ENCODE results near the gene DNAJC10. TPM values are rescaled to one million over a fixed set of nuclear protein-coding genes. Genes with fewer than 3 reads are reported as not detected.

The DNAJC10 gene
- total RNA-seq, 1 donor from 2014 or later = 26.0 TPM

GRCh38 chr2:182724656-182725055, 8.6 kb downstream of the DNAJC10 start:
- Histone ChIP-seq H3K4me3 (no peak overlapping the region), H3K9me3 (no peaks in the 10 kb centered on the region), H3K27me3 (no peaks in the 10 kb centered on the region), H3K36me3 (peaks cover 7 to 67% of the 10 kb centered on the region in 2 donors), H3K27ac (no peak overlapping the region), H3K4me1 (no peaks in the 10 kb centered on the region)
- DNase-seq (ENCODE audit: low spot score in 2 of 2) = no peak
- intact Hi-C loops (cut with DNase I) = no loop called here
- TF ChIP-seq CTCF (IDR thresholded peaks at IDR 0.05) = no peak

- Histone ChIP-seq H3K27ac (no peak overlapping the region), H3K9me3 (no peaks in the 10 kb centered on the region), H3K36me3 (peaks cover 7 to 57% of the 10 kb centered on the region in 2 donors), H3K4me1 (no peaks in the 10 kb centered on the region), H3K27me3 (no peaks in the 10 kb centered on the region), H3K4me3 (no peak overlapping the region)
- intact Hi-C loops (cut with DNase I) = no loop called here
- DNase-seq (ENCODE audit: low spot score in 2 of 2) = no peak
- TF ChIP-seq CTCF (IDR thresholded peaks at IDR 0.05) = no peak
Observed at GRCh38 chr2:182726473-182726872, 10.4 kb downstream of the DNAJC10 start.

GRCh38 chr2:182728014-182728413, 12.0 kb downstream of the DNAJC10 start:
- Histone ChIP-seq H3K27me3 (no peaks in the 10 kb centered on the region), H3K36me3 (peaks cover 3 to 46% of the 10 kb centered on the region in 2 donors), H3K9me3 (no peaks in the 10 kb centered on the region), H3K4me1 (no peaks in the 10 kb centered on the region), H3K4me3 (no peak overlapping the region), H3K27ac (no peak overlapping the region)
- DNase-seq (ENCODE audit: low spot score in 2 of 2) = no peak
- intact Hi-C loops (cut with DNase I) = no loop called here
- TF ChIP-seq CTCF (IDR thresholded peaks at IDR 0.05) = no peak

- no peak for TF ChIP-seq CTCF (IDR thresholded peaks at IDR 0.05)
- no peaks in the 10 kb centered on the region for H3K9me3 ChIP-seq
- DNase-seq (ENCODE audit: low spot score in 2 of 2) = no peak
- no peak overlapping the region for H3K4me3 ChIP-seq
- intact Hi-C loops (cut with DNase I) = no loop called here
- H3K36me3 ChIP-seq = peaks cover 3 to 32% of the 10 kb centered on the region in 2 donors
- no peaks in the 10 kb centered on the region for H3K4me1 ChIP-seq
- H3K27ac ChIP-seq = no peak overlapping the region
- no peaks in the 10 kb centered on the region for H3K27me3 ChIP-seq
Observed at GRCh38 chr2:182729710-182730339, 13.8 kb downstream of the DNAJC10 start.

GRCh38 chr2:182730486-182730885, 14.4 kb downstream of the DNAJC10 start:
- no peak overlapping the region for H3K4me3 ChIP-seq
- no peaks in the 10 kb centered on the region for H3K9me3 ChIP-seq
- intact Hi-C loops (cut with DNase I) = no loop called here
- peaks cover 3 to 27% of the 10 kb centered on the region in 2 donors for H3K36me3 ChIP-seq
- DNase-seq (ENCODE audit: low spot score in 2 of 2) = no peak
- no peaks in the 10 kb centered on the region for H3K27me3 ChIP-seq
- no peak overlapping the region for H3K27ac ChIP-seq
- no peak for TF ChIP-seq CTCF (IDR thresholded peaks at IDR 0.05)
- no peaks in the 10 kb centered on the region for H3K4me1 ChIP-seq

- no peak overlapping the region for H3K4me3 ChIP-seq
- TF ChIP-seq CTCF (IDR thresholded peaks at IDR 0.05) = no peak
- H3K36me3 ChIP-seq = peaks cover 13 to 33% of the 10 kb centered on the region in 2 donors
- no peaks in the 10 kb centered on the region for H3K4me1 ChIP-seq
- intact Hi-C loops (cut with DNase I) = no loop called here
- no peak for DNase-seq (ENCODE audit: low spot score in 2 of 2)
- H3K27ac ChIP-seq = no peak overlapping the region
- H3K9me3 ChIP-seq = no peaks in the 10 kb centered on the region
- no peaks in the 10 kb centered on the region for H3K27me3 ChIP-seq
Observed at GRCh38 chr2:182732736-182733135, 16.7 kb downstream of the DNAJC10 start.
